SK-MEL-5 (cell line): ENCODE measurements around the gene LMLN. TPM values are rescaled to one million over a fixed set of nuclear protein-coding genes. Genes with fewer than 3 reads are reported as not detected.

ENCODE experiments used
- DNase-seq: peaks from one replicate; pipeline ENCODE4 v3.0.0-alpha.2; 2016; ENCODE audit warnings: low read depth, low spot score
- in situ Hi-C: cut with HindIII; loops from 2 replicates; pipeline ENCODE4 v1.10.0; 2016; ENCODE audit warnings: low sequenced_read_pairs, high pct_unique_total_duplicates, low pct_unique_long_range_greater_than_20kb
- total RNA-seq: library from RNA; depleted of rRNA; stranded (reverse); fragments of >200 nt; shearing (Covaris generic); gene quantifications from 2 replicates; pipeline ENCODE4 v1.2.3, GENCODE V29; 2014

LMLN gene
- total RNA-seq, 1 experiment from 2014 or later: 6.5 TPM

DNA sequence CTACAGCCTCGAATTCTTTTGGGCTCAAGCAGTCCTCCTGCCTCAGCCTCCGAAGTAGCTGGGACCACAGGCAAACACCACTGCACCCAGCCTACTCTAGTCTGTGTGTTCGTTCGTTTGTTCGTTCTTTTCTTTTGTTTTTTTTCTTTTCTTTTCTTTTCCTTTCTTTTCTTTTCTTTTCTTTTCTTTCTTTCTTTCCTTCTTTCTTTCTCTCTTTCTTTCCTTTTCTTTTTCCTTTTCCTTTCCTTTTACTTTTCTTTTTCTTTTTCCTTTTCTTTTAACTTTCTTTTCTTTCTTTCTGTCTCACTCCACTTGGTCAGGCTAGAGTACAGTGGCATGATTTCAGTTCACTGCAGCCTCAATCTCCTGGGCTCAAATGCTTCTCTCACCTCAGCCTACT is 36.8 kb downstream of the LMLN start:
- DNase-seq: no peak
- in situ Hi-C loops: no loop called here

DNA sequence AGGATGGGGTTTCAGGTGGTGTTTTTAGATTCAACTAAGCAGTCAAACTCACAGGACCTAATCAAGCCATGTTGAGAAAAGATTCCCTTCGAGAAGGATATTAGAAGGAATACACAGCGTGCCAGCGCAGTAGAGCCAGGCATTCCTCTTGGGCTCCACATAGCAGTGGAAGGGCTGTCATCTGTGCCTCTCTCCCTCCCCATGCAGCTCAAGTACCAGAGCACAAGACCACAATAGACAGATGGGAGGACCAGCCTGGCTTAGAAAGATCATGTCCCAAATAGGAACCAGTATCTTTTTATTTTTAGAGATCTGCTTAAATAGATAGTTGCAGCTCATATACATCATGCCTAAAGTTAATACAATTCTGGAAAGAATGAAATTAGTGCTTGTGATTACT is 37.9 kb downstream of the LMLN start:
- no peak for DNase-seq

DNA sequence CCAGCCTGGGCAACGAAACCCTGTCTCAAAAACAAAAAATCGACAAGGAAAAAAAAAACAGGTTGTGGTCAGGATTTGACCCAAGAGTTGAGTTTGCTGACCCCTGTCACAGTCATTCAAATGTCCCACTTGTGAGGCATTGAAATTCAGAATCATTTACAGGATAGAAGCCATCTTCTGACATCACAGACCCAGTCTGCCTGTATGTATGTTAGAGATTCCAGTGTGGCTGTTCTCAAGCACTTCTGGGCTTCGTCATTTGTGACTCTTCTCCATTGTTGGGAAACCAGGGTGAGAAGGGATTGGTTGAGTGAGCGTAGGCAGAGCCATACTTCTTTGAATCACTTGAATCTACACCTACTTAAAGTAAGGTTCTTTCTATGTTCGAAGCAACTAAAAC is 57.1 kb downstream of the LMLN start:
- in situ Hi-C loops: no loop called here
- no peak for DNase-seq

More for the DNA sequence above, 37.9 kb downstream of the LMLN start:
- in situ Hi-C loops: no loop called here

DNA sequence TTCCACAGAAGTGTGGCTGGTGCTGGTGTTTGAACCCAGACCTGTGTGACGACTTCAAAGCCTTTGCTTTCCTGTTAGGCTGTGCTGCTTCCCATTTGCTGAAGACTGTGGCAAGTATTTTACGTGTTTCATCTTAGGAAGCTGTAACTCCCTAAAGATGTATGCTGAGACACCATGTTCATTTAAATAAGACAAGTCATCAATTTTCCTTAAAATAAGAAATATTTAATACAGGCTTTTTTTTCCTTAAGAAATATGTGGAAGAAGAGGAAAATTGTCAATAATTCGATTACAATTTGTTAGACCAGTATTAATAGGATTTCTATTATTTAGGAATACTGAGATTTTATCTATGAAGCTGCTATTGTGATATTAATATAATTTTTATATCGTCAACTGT is 58.4 kb downstream of the LMLN start:
- in situ Hi-C loops: no loop called here
- DNase-seq: no peak

DNA sequence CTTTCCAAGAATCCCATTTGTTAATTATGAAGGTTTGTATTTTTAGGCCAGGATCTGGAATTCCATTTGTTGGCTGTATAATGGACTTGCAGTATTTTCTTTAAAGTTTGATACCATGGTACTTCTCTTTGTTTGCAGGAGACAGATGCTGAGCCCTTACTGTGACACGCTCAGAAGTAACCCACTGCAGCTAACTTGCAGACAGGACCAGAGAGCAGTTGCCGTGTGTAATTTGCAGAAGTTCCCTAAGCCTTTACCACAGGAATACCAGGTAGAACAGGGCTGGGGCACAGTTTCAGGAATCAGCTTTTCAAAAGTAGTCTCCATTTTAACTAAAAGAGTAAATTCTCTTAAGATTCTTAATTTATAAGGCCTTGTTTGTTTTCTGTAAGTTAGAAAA is 59.1 kb downstream of the LMLN start:
- DNase-seq: no peak
- in situ Hi-C loops: no loop called here

DNA sequence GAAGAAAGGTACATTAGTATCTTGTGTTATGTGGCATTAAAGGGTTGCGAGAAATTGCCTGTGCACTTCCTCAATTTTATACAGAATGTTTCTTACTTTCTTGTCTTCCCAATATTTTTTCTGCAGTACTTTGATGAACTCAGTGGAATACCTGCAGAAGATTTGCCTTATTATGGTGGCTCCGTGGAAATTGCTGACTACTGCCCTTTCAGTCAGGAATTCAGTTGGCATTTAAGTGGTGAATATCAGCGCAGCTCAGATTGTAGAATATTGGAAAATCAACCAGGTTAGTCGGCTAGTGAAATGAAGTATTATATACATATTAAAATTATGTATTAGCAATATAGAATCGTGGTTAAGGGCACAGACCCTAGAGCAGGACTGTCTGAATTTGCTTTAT is 61.3 kb downstream of the LMLN start:
- DNase-seq: no peak
- in situ Hi-C loops: no loop called here

DNA sequence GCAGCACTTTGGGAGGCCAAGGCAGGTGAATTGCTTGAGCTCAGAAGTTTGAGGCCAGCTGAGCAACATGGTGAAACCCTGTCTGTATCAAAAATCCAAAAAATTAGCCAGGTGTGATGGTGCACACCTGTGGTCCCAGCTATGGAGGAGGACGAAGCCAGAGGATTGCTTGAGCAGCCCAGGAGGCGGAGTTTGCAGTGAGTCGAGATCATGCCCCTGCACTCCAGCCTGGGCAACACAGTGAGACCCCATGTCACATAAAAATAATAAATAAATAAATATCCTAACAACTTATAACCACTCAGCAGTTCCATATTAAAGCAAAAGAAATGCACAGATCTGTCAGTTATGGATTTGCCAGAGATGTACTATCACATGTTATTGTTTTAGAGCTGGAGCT is 62.6 kb downstream of the LMLN start:
- DNase-seq: no peak
- in situ Hi-C loops: no loop called here

DNA sequence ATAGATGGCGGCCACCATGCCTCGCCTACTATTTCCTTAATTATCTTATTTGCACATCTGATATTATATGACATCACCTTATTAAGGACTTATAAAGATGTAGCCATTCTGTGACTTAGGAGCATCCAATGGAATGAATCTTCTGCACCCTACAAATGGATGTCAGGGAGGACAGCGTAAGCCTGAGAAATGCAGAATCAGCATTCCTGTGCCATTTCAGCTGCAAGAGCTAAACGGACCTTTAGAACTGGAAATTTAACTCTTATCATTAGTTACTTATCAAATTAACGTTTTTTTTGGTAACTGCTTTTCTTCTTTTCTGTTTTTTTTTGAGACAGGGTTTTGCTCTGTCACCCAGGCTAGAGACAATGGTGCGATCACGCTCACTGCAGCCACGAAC is 65.6 kb downstream of the LMLN start:
- DNase-seq: no peak

DNA sequence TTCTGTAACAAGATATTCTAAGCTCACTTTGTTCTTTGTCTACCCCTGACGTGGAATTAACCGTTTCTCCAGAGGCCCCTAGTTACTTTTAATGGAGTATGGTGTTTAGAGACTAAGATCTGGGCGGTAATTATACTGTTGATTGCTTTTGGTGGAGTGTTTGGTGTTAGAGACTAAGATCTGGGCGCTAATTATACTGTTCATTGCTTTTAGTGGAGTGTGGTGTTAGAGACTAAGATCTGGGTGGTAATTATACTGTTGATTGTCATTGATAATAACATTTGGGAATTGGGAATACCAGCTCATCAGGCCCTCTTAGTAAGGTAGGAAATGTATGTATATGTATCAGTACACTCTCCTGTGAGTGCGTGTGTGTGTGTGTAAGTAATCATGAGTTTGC is 66.6 kb downstream of the LMLN start:
- no peak for DNase-seq
- in situ Hi-C loops: no loop called here

More for the DNA sequence above, 65.6 kb downstream of the LMLN start:
- in situ Hi-C loops: no loop called here

DNA sequence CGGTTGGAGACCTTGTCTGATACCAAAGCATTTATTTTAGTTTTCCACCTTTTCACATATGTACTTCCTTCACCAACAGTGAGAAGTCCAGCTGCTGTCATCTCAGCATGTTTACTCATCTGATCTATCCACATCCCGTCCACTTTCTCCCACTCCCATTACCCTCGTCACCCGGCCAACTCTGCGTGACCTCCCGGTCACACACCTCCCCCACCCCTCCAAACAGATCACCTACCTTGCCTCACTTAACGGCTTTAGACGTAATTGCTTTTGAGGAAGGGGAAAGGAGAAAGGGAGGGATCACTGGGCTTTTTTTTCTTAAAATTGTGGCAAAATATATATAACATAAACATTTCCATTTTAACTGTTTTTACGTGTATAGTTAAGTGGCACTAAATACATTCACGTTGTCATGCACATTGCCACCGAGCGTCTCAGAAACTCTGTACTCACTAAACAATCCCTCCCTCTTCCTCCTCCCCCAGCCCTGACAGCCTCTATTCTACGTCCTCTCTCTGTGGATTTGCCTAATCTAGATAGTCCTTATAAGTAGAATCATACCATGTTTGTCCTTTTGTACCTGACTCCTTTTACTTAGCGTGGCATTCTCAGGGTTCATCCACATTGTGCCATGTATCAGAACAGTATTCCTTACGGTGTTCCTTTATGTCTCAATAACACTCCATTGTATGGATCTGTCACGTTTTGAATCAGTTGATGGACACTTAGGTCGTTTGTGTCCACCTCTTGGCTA is 67.2 kb downstream of the LMLN start:
- no peak for DNase-seq
- in situ Hi-C loops: no loop called here

DNA sequence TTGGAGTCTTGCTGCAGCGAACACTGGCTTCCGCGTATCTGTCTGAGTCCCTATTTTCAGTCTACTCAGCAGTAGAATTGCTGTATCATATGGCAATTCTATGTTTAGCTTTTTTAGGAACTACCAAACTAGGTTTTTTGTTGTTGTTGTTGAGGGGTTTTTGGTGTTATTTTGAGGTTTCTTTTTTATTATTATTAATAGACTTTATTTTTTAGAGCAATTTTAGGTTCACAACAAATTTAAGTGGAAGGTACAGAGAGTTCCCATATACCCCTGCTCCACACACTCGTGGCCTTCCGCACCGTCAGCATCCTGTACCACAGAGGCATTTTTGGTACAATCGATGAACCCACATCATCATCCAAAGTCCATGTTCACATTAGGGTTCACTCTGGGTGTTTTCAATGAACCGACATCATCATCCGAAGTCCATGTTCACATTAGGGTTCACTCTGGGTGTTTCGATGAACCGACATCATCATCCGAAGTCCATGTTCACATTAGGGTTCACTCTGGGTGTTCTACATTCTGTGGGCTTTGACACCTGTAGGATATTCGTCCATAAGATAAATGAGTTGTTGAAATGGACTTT is 67.9 kb downstream of the LMLN start:
- in situ Hi-C loops: no loop called here
- no peak for DNase-seq

DNA sequence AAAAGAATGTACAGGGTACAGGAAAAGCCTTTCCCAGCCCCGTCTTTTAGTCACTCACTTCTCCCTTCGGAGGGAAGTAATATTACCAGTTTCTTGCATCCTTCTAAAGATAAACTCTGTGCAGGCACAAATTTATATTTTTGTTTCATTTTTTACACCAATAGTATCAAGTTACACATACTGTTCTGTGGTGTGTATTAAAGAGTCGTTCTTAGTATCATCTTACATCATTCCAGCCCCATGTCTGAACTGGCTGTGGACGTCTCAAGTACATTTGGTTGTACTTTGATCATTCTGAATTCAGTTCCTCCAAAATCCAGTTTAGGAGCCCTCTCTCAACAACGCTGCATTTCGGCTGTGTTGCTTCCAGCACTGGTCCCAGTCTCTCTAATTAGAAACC is 68.7 kb downstream of the LMLN start:
- no peak for DNase-seq
- in situ Hi-C loops: no loop called here

DNA sequence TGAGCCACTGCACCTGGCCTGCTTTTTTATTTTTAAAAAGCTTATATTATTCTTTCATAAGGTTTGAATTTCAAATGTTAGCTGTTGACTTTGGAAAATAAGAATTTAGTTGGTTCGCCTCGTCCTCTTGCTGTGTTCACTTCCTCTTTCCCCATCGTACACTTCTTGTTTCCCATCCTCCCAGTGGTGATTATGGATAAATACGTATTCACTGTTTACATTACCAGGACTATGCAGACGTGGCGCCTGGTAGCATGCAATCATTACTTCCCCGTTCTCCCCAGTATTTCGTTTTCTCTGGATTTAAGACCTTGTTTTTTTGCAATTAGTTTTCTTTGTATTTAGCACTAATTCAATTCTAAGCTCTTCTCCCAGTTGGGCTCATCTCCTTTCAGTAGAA is 70.1 kb downstream of the LMLN start:
- DNase-seq: no peak
- in situ Hi-C loops: no loop called here

DNA sequence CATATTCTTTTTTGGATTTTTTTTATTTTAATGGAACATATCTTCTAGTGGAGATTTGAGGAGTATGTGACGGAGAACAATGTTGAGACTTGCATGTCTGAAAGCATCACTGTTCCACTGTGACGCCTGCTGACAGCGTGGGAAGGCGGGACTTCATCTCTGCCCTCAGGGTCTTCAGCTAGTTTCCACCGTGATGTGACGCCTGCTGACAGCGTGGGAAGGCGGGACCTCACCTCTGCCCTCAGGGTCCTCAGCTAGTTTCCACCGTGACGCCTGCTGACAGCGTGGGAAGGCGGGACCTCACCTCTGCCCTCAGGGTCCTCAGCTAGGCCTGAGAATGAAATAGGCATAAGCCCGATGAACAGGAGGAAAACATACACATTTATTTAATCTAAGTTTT is 70.7 kb downstream of the LMLN start:
- no peak for DNase-seq
- in situ Hi-C loops: no loop called here

DNA sequence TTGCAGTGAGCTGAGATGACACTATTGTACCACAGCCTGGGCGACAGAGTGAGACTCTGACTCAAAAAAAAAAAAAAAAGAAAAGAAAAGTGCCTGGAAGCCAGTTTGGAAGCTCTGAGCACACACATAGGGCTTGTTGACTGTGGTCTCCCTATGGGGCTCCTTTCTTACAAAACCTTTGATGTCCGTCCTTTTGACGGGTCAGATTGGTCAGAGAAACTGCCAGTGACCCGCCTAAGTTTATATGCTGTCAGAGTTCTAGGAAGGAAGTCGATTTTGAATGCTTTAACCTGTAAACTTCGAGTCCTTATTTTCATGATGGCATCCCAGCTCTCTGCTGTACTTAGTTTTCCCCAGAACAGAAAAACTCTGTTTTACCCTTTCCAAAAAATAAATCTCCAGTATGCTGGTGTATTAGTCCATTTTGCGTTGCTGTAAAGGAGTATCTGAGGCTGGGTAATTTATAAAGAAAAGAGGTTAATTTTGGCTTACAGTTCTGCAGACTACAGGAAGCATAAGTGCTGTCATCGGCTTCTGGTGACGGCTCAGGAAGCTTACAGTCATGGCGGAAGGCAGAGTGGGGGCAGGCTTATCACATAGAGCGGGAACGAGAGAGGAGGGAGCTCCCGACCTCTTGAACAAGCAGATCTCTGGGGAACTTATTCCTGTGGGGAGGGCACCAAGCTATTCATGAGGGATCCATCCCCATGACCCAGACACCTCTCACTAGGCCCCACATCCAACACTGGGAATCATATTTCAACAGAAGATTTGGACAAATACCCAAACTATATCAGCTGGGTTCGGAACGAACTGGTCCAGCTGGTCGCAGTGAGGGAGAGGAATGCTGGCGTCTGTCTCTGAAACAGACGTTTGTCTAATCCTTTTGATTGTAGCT is 72.3 kb downstream of the LMLN start:
- in situ Hi-C loops: no loop called here

DNA sequence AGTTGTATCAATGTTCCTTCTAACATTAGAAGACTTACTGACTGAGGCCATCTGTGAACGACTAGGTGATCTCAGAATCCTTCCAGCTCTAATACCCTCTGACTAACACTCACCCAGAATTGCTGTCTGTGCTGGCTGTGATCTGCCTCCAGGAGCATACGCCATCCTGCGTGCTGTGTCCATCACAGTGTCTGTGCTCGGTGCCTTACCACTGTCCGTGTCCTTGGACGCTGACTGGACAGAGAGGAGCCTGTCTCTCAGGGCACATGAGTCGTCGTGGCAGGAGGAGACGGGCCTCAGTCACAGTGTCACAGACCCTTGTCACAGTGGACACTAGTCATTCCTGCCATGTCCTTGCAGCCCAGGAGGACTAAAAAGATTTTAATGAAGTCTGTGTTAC is 83.1 kb downstream of the LMLN start:
- in situ Hi-C loops: no loop called here
- DNase-seq: no peak

More for the DNA sequence above, 72.3 kb downstream of the LMLN start:
- DNase-seq: no peak

DNA sequence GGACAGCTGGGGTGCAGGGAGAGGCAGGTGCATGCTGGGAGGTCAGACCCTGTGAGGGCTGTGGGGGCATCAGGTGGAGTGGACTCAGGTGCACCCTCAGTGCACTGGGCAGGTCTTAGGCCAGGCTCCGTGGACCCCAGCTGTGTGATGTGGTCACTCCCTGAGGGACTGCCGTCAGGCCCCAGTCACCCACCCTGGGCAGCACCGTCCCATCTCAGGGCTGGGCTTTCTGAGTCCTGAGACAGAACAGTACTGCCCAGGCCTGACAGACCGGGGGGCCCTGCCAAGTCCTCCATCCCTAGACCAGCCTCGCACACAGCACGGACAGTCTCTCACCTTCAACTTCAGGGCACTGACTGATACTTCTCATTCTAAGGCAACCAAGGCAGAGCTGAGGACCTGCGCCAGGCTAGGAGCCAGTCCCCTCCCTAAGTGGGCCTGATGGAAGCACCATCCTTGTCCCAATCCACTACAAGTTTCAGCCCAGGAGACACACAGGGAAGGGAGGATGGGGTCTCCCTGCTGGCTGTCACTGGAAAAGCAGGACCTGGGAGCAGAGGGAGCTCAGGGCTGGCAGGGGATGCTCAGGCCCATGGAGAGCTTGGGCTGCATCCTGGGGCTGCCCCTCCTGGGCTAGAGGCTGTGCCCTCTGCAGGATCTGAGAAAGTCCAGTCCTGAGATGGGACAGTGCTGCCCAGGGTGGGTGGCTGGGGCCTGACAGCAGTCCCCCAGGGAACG is 86.3 kb downstream of the LMLN start:
- no peak for DNase-seq

DNA sequence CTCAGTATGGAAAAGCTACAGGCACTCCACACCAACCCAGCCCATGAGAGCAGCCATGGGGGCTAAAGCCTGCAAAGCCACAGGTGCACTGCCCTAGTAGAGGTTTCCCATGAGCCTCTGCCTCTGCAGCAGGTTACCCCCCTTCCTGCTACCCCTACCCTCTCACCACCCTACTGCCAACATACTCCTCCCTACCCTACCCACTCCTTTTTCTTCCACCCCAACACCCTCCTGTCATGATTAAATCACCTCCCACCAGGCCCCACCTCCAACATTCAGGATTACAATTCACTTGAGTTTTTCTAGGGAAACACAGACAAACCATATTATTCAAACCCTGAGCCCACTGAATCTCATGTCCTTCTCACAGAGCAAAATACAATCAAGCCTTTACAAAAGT is 88.4 kb downstream of the LMLN start:
- in situ Hi-C loops: no loop called here
- no peak for DNase-seq

More for the DNA sequence above, 86.3 kb downstream of the LMLN start:
- in situ Hi-C loops: no loop called here
